Thoracic aorta (tissue), 2 donors: ENCODE measurements around the gene CTNNA2. TPM values are rescaled to one million over a fixed set of nuclear protein-coding genes. Genes with fewer than 3 reads are reported as not detected.

Experiments
- ATAC-seq: fragments of 150-250 bp; one replicate; pipeline ENCODE4 v1.8.0; 2017; ENCODE audit warnings: low read depth; ENCODE audit not compliant: insufficient number of reproducible peaks, low FRiP score
- DNase-seq: peaks from one replicate; pipeline ENCODE4 v3.0.0-alpha.2; 2020; ENCODE audit warnings: low spot score
- H3K27ac ChIP-seq, 2 donors: fragments of 200-600 bp; sonication (generic); 1 replicate in 1 of 2; 2 replicates in 1 of 2; pipeline ENCODE4 v1.5.1; 2016; ENCODE audit warnings: mild to moderate bottlenecking in 2 of 2, moderate library complexity in 2 of 2
- H3K27me3 ChIP-seq: fragments of 200-600 bp; sonication (generic); replicated peaks from 2 replicates; pipeline ENCODE4 v1.6.0; 2016; ENCODE audit warnings: mild to moderate bottlenecking; ENCODE audit not compliant: insufficient read depth
- H3K36me3 ChIP-seq: fragments of 200-600 bp; sonication (generic); one replicate; pipeline ENCODE4 v1.5.1; 2016
- H3K4me1 ChIP-seq, 2 donors: fragments of 200-600 bp; sonication (generic); 1 replicate in 1 of 2; 2 replicates in 1 of 2; pipeline versions ENCODE4 v1.5.1 to v1.6.0; 2016; ENCODE audit warnings: low read depth in 2 of 2, mild to moderate bottlenecking in 1 of 2; ENCODE audit not compliant: control insufficient read depth in 1 of 2
- H3K4me3 ChIP-seq: fragments of 200-600 bp; sonication (generic); 2 replicates; pipeline ENCODE4 v1.5.1; 2016; ENCODE audit warnings: mild to moderate bottlenecking
- H3K9me3 ChIP-seq: fragments of 200-600 bp; sonication (generic); 2 replicates; pipeline ENCODE4 v1.5.1; 2016
- total RNA-seq, 2 donors: library from RNA; depleted of rRNA; stranded (reverse); fragments of >200 nt; gene quantifications; one replicate each; pipeline versions ENCODE4 v1.1.0 to v1.2.3, GENCODE V29; 2016
- TF ChIP-seq, protein P1 (sequence below): fragments of 200-600 bp; sonication (generic); IDR thresholded peaks from one replicate; pipeline ENCODE4 v1.5.1; 2019; ENCODE audit warnings: antibody characterized with exemption

Gene CTNNA2
- total RNA-seq, 2 donors from 2014 or later: not detected

GRCh38 chr2:80233333-80233732 lies 720.5 kb downstream of the CTNNA2 start:
- TF ChIP-seq, protein P1, sequence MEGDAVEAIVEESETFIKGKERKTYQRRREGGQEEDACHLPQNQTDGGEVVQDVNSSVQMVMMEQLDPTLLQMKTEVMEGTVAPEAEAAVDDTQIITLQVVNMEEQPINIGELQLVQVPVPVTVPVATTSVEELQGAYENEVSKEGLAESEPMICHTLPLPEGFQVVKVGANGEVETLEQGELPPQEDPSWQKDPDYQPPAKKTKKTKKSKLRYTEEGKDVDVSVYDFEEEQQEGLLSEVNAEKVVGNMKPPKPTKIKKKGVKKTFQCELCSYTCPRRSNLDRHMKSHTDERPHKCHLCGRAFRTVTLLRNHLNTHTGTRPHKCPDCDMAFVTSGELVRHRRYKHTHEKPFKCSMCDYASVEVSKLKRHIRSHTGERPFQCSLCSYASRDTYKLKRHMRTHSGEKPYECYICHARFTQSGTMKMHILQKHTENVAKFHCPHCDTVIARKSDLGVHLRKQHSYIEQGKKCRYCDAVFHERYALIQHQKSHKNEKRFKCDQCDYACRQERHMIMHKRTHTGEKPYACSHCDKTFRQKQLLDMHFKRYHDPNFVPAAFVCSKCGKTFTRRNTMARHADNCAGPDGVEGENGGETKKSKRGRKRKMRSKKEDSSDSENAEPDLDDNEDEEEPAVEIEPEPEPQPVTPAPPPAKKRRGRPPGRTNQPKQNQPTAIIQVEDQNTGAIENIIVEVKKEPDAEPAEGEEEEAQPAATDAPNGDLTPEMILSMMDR: no peak
- H3K27me3 ChIP-seq: no peaks in the 10 kb centered on the region
- no peaks in the 10 kb centered on the region for H3K9me3 ChIP-seq
- H3K4me3 ChIP-seq: no peak overlapping the region
- ATAC-seq (no peak), DNase-seq (no peak)
- H3K36me3 ChIP-seq: no peaks in the 10 kb centered on the region
- no peaks in the 10 kb centered on the region for H3K4me1 ChIP-seq
- H3K27ac ChIP-seq: no peak overlapping the region

GRCh38 chr2:80238692-80239469 lies 726.0 kb downstream of the CTNNA2 start:
- DNase-seq: no peak
- Histone ChIP-seq H3K36me3 (no peaks in the 10 kb centered on the region), H3K4me3 (no peak overlapping the region), H3K27me3 (no peaks in the 10 kb centered on the region), H3K4me1 (no peaks in the 10 kb centered on the region), H3K9me3 (no peaks in the 10 kb centered on the region), H3K27ac (no peak overlapping the region)
- ATAC-seq: no peak
- TF ChIP-seq, protein P1: peak; percentile 20

- Histone ChIP-seq H3K4me3 (no peak overlapping the region), H3K4me1 (no peaks in the 10 kb centered on the region), H3K9me3 (no peaks in the 10 kb centered on the region), H3K27me3 (no peaks in the 10 kb centered on the region), H3K27ac (no peak overlapping the region), H3K36me3 (no peaks in the 10 kb centered on the region)
- ATAC-seq (no peak), DNase-seq (no peak)
- TF ChIP-seq, protein P1: no peak
Measured at GRCh38 chr2:80242355-80242910, 729.6 kb downstream of the CTNNA2 start.

- DNase-seq (no peak), ATAC-seq (no peak)
- H3K36me3 ChIP-seq: no peaks in the 10 kb centered on the region
Measured at GRCh38 chr2:80244905-80245584, 732.2 kb downstream of the CTNNA2 start.

GRCh38 chr2:80246534-80246933 lies 733.7 kb downstream of the CTNNA2 start:
- no peak overlapping the region for H3K27ac ChIP-seq
- DNase-seq (no peak), ATAC-seq (no peak)
- no peak overlapping the region for H3K4me3 ChIP-seq
- TF ChIP-seq, protein P1: no peak
- H3K27me3 ChIP-seq: no peaks in the 10 kb centered on the region
- no peaks in the 10 kb centered on the region for H3K4me1 ChIP-seq
- H3K36me3 ChIP-seq: no peaks in the 10 kb centered on the region
- no peaks in the 10 kb centered on the region for H3K9me3 ChIP-seq

More at GRCh38 chr2:80244905-80245584, 732.2 kb downstream of the CTNNA2 start:
- Histone ChIP-seq H3K4me1 (no peaks in the 10 kb centered on the region), H3K4me3 (no peak overlapping the region), H3K27me3 (no peaks in the 10 kb centered on the region), H3K9me3 (no peaks in the 10 kb centered on the region), H3K27ac (no peak overlapping the region)
- TF ChIP-seq, protein P1: no peak
